Esophagus (tissue), 2 donors: ENCODE measurements around the gene ARAP1. TPM values are rescaled to one million over a fixed set of nuclear protein-coding genes. Genes with fewer than 3 reads are reported as not detected.

Experiments used
- H3K27ac ChIP-seq, 2 donors: one replicate each; pipeline ENCODE4 v1.5.1; 2013; ENCODE audit warnings: low read depth in 2 of 2, mild to moderate bottlenecking in 2 of 2, inconsistent platforms in 1 of 2, low read length in 1 of 2, moderate library complexity in 1 of 2
- H3K27me3 ChIP-seq, 2 donors: one replicate each; pipeline ENCODE4 v1.6.1; 2013; ENCODE audit warnings: low read length in 2 of 2, control low read depth in 1 of 2, mild to moderate bottlenecking in 1 of 2; ENCODE audit not compliant: insufficient read depth in 2 of 2, control insufficient read depth in 1 of 2
- H3K36me3 ChIP-seq, 2 donors: one replicate each; pipeline ENCODE4 v1.6.1; 2013; ENCODE audit warnings: low read length in 1 of 2; ENCODE audit not compliant: control insufficient read depth in 2 of 2, insufficient read depth in 2 of 2
- H3K4me1 ChIP-seq, 2 donors: one replicate each; pipeline ENCODE4 v1.6.1; 2013; ENCODE audit warnings: low read length in 1 of 2; ENCODE audit not compliant: control insufficient read depth in 2 of 2, insufficient read depth in 2 of 2
- H3K4me3 ChIP-seq, 2 donors: one replicate each; pipeline ENCODE4 v1.5.1; 2013; ENCODE audit warnings: low read length in 2 of 2, mild to moderate bottlenecking in 2 of 2, low read depth in 1 of 2, moderate library complexity in 1 of 2
- H3K9me3 ChIP-seq, 2 donors: one replicate each; pipeline ENCODE4 v1.6.1; 2013; ENCODE audit warnings: mild to moderate bottlenecking in 2 of 2, low read depth in 1 of 2, low read length in 1 of 2, moderate library complexity in 1 of 2; ENCODE audit not compliant: control insufficient read depth in 2 of 2, insufficient read depth in 1 of 2
- WGBS, 2 donors: extraction: QIAGEN DNeasy Blood & Tissue Kit; methylation state at CpG; one replicate each; pipeline ENCODE4 v1.1.7; 2013; 5-methylcytosine and 5-hydroxymethylcytosine counted together
- polyA plus RNA-seq, 2 donors: library from polyadenylated mRNA; stranded (reverse); fragments of 200-250 nt; gene quantifications; one replicate each; pipeline ENCODE4 v1.2.3, GENCODE V29; 2013
- donor health status: healthy with polysubstance abuse.
- donor health status: Bipolar disorder and iron deficiency.

Gene ARAP1
- polyA plus RNA-seq, 2 donors = 28.4 to 45.3 TPM

DNA sequence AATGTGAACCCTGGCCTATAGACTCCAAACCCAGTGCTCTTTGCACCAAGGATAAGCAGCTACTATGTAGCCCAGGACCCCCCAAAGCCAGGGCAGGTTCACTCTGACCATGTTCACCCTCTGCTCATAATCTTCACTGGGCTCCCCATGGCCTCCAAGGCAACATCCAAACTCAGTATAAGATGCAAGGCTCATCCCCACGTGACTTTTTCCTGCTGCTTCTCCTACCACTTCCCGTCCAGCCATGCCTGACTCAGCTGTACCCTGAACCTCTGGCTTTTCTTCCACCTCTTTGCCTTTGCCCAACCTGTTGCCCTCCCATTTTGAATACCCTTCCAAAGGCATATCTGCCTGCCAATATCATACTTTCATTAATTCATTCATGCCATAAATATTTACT, 105.7 kb downstream of the ARAP1 start:
- Histone ChIP-seq H3K4me3 (no peak overlapping the region), H3K9me3 (no peaks in the 10 kb centered on the region), H3K27ac (no peak overlapping the region), H3K27me3 (no peaks in the 10 kb centered on the region), H3K4me1 (peaks cover 0 to 6% of the 10 kb centered on the region in 2 donors), H3K36me3 (no peaks in the 10 kb centered on the region)
- 73 to 92% methylated on average over 2 of the region's 2 CpGs for WGBS, 2 donors

DNA sequence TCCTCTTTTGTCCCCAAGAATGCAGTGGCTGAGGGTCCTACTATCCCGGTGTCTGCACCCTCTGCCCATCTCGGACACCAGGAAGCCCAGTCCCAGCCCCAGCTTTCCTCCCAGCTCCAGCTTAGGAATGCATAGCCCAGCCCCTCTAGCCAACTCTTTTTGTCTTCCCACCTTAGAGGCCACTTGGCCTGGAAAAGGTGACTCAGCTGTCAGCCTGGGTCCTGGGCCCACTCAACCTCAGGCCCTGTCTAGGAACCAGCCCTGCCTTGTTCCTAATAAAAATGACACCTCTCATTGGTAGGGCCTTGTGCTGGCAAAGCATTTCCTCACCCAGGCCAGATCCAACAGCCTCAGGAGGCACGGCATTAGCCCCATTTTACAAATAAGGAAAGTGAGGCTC, 106.2 kb downstream of the ARAP1 start:
- Histone ChIP-seq H3K9me3 (no peaks in the 10 kb centered on the region), H3K4me3 (no peak overlapping the region), H3K4me1 (peaks cover 0 to 6% of the 10 kb centered on the region in 2 donors), H3K27ac (no peak overlapping the region), H3K27me3 (no peaks in the 10 kb centered on the region), H3K36me3 (no peaks in the 10 kb centered on the region)
- 91 to 93% methylated on average over 3 of the region's 3 CpGs for WGBS, 2 donors

DNA sequence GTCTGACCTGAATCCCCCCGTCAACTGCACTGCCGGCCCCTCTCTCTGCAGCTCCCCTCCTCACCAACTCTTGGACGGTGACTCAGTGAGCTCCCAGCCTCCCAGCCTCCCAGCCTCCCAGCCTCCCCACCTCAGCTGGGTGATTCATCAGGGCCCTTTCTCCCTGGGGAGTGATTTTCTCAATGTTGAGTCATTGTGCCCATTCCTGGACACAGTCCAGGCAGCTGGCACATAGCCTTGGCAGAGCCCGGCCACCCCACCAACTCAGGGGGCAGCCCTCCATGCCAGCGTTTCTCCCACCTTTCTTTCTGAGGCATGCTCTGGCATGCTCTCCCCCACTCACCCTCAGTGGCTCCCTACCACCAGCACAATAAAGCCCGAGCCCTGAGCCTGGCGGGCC, 108.7 kb downstream of the ARAP1 start:
- no peaks in the 10 kb centered on the region for H3K36me3 ChIP-seq
- H3K27me3 ChIP-seq = no peaks in the 10 kb centered on the region
- H3K27ac ChIP-seq = no peak overlapping the region
- H3K4me3 ChIP-seq = no peak overlapping the region
- peaks cover 0 to 6% of the 10 kb centered on the region in 2 donors for H3K4me1 ChIP-seq
- H3K9me3 ChIP-seq = no peaks in the 10 kb centered on the region
- 64 to 66% methylated on average over 7 of the region's 7 CpGs for WGBS, 2 donors

DNA sequence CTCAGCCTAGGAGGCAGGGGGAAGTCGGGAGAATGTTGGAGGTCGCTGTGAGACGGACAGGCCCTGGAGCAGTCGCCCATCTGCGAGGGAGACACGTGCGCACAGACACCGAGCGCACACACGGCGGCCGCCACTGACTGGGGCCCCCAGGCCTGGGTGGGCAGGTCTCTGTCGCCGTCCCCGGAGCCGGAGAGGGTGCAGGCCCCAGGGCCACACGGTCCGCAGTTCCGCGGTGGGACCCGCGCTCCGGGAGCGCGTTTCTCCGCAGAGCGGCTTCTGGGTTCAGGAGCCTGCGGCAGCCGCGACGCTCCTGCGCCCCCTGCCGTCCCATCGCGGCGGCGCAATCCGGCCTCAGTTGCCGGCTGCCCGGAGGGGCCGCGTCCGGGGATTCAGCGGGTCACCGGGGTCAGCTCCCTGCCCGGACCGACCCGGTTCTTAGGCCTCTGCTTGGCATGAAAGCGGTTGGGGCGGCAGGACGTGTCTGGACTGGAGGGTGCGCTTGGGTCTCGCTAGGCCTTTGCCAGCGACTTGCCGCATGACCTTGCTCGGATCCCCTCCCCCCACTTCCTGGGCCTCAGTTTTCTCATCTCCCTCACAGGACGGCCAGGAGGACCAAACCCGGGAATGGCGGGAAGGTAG, 109.2 kb downstream of the ARAP1 start:
- no peak overlapping the region for H3K27ac ChIP-seq

DNA sequence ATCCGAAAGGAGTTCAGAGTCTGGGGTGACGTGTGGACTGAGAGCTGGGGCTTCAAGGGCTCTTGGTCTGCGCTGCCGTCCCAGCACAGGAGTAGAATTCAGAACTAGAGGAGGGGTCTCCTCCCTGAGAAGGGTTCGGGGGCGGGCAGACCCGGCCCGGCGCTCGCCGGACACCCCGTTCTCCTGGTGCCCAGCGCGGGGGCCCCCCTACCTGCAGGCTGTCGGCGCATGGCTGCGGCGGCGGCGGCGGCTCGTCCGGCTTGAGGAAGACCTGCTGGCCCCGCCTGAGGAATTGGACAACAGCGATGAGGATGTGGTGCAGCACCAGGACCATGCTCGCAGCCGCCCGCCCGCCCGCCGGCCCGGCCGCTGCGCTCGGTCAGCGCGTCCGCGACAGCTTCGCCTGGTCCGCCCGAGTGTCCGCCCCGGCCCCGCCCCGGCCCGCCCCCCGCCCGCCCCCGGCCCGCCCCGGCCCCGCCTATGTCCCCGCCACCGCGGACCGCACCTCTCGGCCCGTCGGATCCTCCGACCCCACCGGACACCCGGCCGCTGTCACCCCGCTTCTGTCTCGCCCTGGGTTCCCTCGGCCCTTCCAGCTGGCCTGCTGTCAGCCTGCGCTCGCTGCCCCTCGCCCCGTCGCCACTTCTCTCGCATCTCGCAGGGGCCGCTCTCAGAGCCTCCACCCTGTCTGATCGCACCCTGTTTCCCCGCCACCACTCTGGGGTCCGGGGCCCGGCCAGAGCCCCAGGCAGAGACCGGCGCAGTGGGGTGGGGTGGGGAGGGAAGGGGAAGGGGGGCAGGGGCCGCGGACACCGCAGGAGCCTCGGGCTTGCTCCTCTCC, 109.9 kb downstream of the ARAP1 start:
- no peaks in the 10 kb centered on the region for H3K9me3 ChIP-seq
- no peaks in the 10 kb centered on the region for H3K27me3 ChIP-seq
- WGBS, 2 donors = 1 to 2% methylated on average over 41 to 85 of the region's 85 CpGs
- H3K4me1 ChIP-seq = peaks cover 0 to 6% of the 10 kb centered on the region in 2 donors
- peak overlapping the region in 1 of 2 donors; percentile 40 for H3K27ac ChIP-seq
- H3K4me3 ChIP-seq = peak overlapping the region; percentile 49 to 61
- H3K36me3 ChIP-seq = no peaks in the 10 kb centered on the region

More for the DNA sequence above, 109.2 kb downstream of the ARAP1 start:
- H3K36me3 ChIP-seq = no peaks in the 10 kb centered on the region
- peaks cover 0 to 6% of the 10 kb centered on the region in 2 donors for H3K4me1 ChIP-seq
- no peaks in the 10 kb centered on the region for H3K9me3 ChIP-seq
- H3K4me3 ChIP-seq = peak overlapping the region; percentile 30 to 49
- H3K27me3 ChIP-seq = no peaks in the 10 kb centered on the region
- 1 to 2% methylated on average over 58 to 59 of the region's 59 CpGs for WGBS, 2 donors

DNA sequence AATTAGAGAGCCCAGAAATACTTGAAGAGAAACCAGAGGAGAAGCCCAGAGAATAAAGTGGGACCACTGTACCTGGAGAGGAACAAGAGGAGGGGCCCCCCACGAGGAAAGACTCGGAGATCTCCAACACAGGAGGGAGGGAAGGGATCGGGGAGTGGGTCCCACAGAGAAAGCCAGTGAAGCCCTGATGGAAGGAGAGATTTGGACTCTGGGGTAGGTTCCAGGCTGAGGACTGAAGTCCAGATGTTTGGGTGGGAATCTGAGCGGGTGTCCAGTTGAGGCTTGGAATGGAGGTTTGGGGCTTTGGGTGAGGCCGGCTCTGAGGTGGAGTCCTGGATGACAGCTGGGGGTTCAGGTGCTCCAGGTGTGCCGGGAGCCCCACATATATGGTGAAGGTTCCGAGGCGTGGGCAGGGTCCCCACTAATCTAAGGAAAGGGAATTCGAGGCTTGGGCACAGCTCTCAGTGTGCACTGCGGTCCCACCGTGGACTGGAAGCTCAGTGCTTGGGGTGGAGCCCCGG, 110.6 kb downstream of the ARAP1 start:
- Histone ChIP-seq H3K4me1 (peaks cover 0 to 6% of the 10 kb centered on the region in 2 donors), H3K27ac (peak overlapping the region in 1 of 2 donors; percentile 40), H3K36me3 (no peaks in the 10 kb centered on the region), H3K4me3 (peak overlapping the region; percentile 49), H3K9me3 (no peaks in the 10 kb centered on the region), H3K27me3 (no peaks in the 10 kb centered on the region)
- WGBS, 2 donors = 35 to 45% methylated on average over 12 of the region's 12 CpGs

DNA sequence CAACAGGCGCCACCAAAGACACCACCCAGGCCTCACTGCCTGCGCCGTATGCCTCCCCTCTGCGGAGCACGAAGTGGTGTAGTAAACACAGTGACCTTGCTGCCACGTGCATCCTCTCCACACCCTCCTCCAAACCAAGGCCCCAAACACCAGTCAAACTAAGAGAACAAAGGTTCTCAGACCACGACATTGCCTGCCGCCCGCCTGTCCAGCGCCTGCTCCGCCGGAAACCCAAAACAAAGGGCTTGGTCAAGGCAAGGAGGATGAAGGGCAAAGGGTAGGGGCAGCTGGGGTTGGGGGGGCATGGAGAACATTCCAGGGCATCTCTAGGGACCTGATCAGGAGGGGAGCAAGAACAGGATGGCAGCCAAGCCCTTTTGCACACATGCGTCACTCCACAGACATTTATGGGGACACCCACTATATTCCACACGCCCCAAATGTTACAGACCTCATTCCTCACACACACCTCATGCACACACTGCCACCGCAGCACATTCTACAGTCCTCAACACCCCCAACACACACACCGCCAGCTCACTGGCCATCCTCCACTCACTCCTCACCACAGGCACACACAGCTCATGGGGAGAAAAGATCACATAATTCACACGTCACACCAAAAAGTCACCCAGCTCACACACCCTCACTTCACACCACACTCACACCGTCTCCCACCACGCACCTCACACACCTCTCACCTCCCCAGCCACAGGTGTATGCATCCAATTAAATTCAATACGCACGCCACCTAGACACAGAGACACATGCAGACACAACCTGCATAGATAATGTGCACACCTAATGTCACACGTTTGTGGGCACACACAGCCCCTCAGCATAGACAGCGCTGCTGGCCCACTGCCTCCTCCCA, 112.5 kb downstream of the ARAP1 start:
- H3K27ac ChIP-seq = peak overlapping the region in 1 of 2 donors; percentile 15
- 70 to 75% methylated on average over 23 of the region's 23 CpGs for WGBS, 2 donors
- peaks cover 0 to 6% of the 10 kb centered on the region in 2 donors for H3K4me1 ChIP-seq
- no peaks in the 10 kb centered on the region for H3K9me3 ChIP-seq
- no peaks in the 10 kb centered on the region for H3K27me3 ChIP-seq
- H3K4me3 ChIP-seq = peak overlapping the region in 1 of 2 donors; percentile 33
- no peaks in the 10 kb centered on the region for H3K36me3 ChIP-seq

DNA sequence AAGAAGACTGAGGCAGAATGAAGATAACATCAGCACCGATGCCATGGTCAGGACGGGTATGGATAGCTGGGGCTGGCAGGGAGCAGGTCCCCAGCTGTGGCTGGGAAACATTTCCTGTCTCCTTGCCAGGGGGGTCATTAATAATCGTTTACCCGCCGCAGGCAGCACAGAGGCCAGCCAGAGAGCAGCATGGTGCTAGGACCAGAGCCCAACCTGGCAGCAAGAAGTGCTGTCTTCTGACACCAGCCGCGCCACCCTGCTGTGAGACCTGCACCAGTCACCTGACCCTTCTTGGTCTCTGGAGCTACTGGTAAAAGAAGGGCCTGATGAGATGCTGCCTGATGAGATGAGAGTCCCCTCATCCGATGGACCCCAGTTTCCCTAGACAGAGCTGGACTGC, 114.3 kb downstream of the ARAP1 start:
- Histone ChIP-seq H3K27me3 (no peaks in the 10 kb centered on the region), H3K27ac (peak overlapping the region in 1 of 2 donors; percentile 11), H3K36me3 (no peaks in the 10 kb centered on the region), H3K9me3 (no peaks in the 10 kb centered on the region), H3K4me1 (peaks cover 0 to 8% of the 10 kb centered on the region in 2 donors), H3K4me3 (no peak overlapping the region)
- WGBS, 2 donors = 54 to 58% methylated on average over 8 of the region's 8 CpGs

DNA sequence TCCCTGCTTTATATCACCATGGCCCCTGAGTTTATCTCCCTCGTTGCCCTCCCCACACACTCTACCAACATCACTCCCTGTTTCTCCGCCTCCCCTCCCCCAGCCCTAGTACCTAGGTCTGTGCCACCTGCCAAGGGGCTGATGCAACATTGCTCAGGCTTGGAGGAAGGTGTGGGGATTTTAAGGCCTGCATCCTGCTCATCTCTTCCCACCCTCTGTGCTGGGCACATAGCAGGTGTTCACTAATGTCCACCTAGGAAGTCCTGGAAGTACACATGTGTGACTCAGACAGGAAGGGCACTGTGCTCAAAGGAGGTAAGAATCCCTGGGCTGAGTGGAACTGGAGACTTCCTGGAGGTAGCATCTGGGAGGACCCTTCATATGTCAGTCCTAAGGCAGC, 115.0 kb downstream of the ARAP1 start:
- no peaks in the 10 kb centered on the region for H3K9me3 ChIP-seq
- no peaks in the 10 kb centered on the region for H3K27me3 ChIP-seq
- H3K27ac ChIP-seq = no peak overlapping the region
- H3K4me3 ChIP-seq = no peak overlapping the region
- H3K4me1 ChIP-seq = peaks cover 0 to 2% of the 10 kb centered on the region in 2 donors
- H3K36me3 ChIP-seq = no peaks in the 10 kb centered on the region
- 76 to 85% methylated on average over 2 of the region's 2 CpGs for WGBS, 2 donors
